Stimulated activated CD8-positive, alpha-beta memory T cell treated with anti-CD3 and anti-CD28 coated beads, Interleukin-4, amount 100 ng/mL, for 1 hour (primary cell): ENCODE results near the gene MT1F.

Experiments used
- DNase-seq, 2 donors: peaks; one replicate each; pipeline ENCODE4 v3.0.0-alpha.2; 2020; ENCODE audit warnings: low read depth in 2 of 2, low spot score in 1 of 2

Gene MT1F

GRCh38 chr16:56625140-56625942, 32.4 kb upstream of the MT1F start, which contains the start of gene MT1E:
TSS of gene MT1E (plus strand) at chr16:56625781. CDS start at chr16:56625852, 71 bp downstream.
- DNase-seq: no peak

- no peak for DNase-seq
Observed at GRCh38 chr16:56625943-56626654, 31.7 kb upstream of the MT1F start.

- DNase-seq: no peak
Observed at GRCh38 chr16:56626685-56627084, 31.1 kb upstream of the MT1F start.

- DNase-seq: no peak
Observed at GRCh38 chr16:56628486-56629350, 29.0 kb upstream of the MT1F start.

GRCh38 chr16:56629531-56629930, 28.2 kb upstream of the MT1F start:
- no peak for DNase-seq

- no peak for DNase-seq
Observed at GRCh38 chr16:56630134-56630533, 27.6 kb upstream of the MT1F start.

GRCh38 chr16:56631197-56631596, 26.6 kb upstream of the MT1F start:
- DNase-seq: no peak

GRCh38 chr16:56631832-56632155, 26.0 kb upstream of the MT1F start:
- DNase-seq: no peak

- no peak for DNase-seq
Observed at GRCh38 chr16:56632156-56632847, 25.5 kb upstream of the MT1F start, which contains the start of gene MT1M. TSS of gene MT1M (plus strand) at chr16:56632659. CDS start at chr16:56632732, 73 bp downstream.

GRCh38 chr16:56632848-56633365, 24.9 kb upstream of the MT1F start:
- DNase-seq: no peak

GRCh38 chr16:56633535-56633934, 24.2 kb upstream of the MT1F start:
- DNase-seq: no peak

GRCh38 chr16:56634715-56635440, 22.9 kb upstream of the MT1F start:
- no peak for DNase-seq

GRCh38 chr16:56635441-56635967, 22.3 kb upstream of the MT1F start:
- DNase-seq: no peak

GRCh38 chr16:56636616-56637413, 20.9 kb upstream of the MT1F start:
- no peak for DNase-seq

- DNase-seq: no peak
Observed at GRCh38 chr16:56637814-56638750, 19.7 kb upstream of the MT1F start, which contains the start of gene MT1A. TSS of gene MT1A (plus strand) at chr16:56638666. CDS start at chr16:56638739, 73 bp downstream.

- no peak for DNase-seq
Observed at GRCh38 chr16:56639045-56639444, 18.7 kb upstream of the MT1F start.

GRCh38 chr16:56640076-56640475, 17.7 kb upstream of the MT1F start:
- no peak for DNase-seq

GRCh38 chr16:56641166-56641565, 16.6 kb upstream of the MT1F start:
- DNase-seq: no peak
